ENCODE measurements around the gene PTCSC3.

PTCSC3 gene

GRCh38 chr14:36222337-36222736 lies 45.8 kb upstream of the PTCSC3 start:
- no peak for DNase-seq (ENCODE audit: low spot score)
- Histone ChIP-seq H3K27ac (ENCODE audit: poor library complexity, severe bottlenecking) (no peak overlapping the region), H3K9me3 (ENCODE audit: severe bottlenecking) (no peaks in the 10 kb centered on the region), H3K4me3 (ENCODE audit: severe bottlenecking) (no peak overlapping the region), H3K36me3 (ENCODE audit: low read depth) (no peaks in the 10 kb centered on the region), H3K4me1 (ENCODE audit: insufficient read depth, poor library complexity, severe bottlenecking) (no peaks in the 10 kb centered on the region), H3K27me3 (ENCODE audit: insufficient read depth, poor library complexity, severe bottlenecking) (peaks cover 26% of the 10 kb centered on the region)
- no peak for ATAC-seq (ENCODE audit: low read depth)
- TF ChIP-seq CTCF (IDR thresholded peaks at IDR 0.05; ENCODE audit: poor library complexity, severe bottlenecking): no peak

- H3K4me3 ChIP-seq (ENCODE audit: severe bottlenecking): no peak overlapping the region
- no peak for DNase-seq (ENCODE audit: low spot score)
- no peak for TF ChIP-seq CTCF (IDR thresholded peaks at IDR 0.05; ENCODE audit: poor library complexity, severe bottlenecking)
- no peak for ATAC-seq (ENCODE audit: low read depth)
- H3K36me3 ChIP-seq (ENCODE audit: low read depth): no peaks in the 10 kb centered on the region
- peaks cover 39% of the 10 kb centered on the region for H3K27me3 ChIP-seq (ENCODE audit: insufficient read depth, poor library complexity, severe bottlenecking)
- no peaks in the 10 kb centered on the region for H3K9me3 ChIP-seq (ENCODE audit: severe bottlenecking)
- no peak overlapping the region for H3K27ac ChIP-seq (ENCODE audit: poor library complexity, severe bottlenecking)
- no peaks in the 10 kb centered on the region for H3K4me1 ChIP-seq (ENCODE audit: insufficient read depth, poor library complexity, severe bottlenecking)
Observed at GRCh38 chr14:36221112-36221511, 44.6 kb upstream of the PTCSC3 start.

- ATAC-seq (ENCODE audit: low read depth): peak; percentile 52
Observed at GRCh38 chr14:36217732-36218131, 41.2 kb upstream of the PTCSC3 start.

GRCh38 chr14:36217027-36217426 lies 40.5 kb upstream of the PTCSC3 start:
- Histone ChIP-seq H3K4me1 (ENCODE audit: insufficient read depth, poor library complexity, severe bottlenecking) (no peaks in the 10 kb centered on the region), H3K9me3 (ENCODE audit: severe bottlenecking) (no peaks in the 10 kb centered on the region), H3K4me3 (ENCODE audit: severe bottlenecking) (no peak overlapping the region), H3K27me3 (ENCODE audit: insufficient read depth, poor library complexity, severe bottlenecking) (peaks cover 77% of the 10 kb centered on the region), H3K36me3 (ENCODE audit: low read depth) (no peaks in the 10 kb centered on the region), H3K27ac (ENCODE audit: poor library complexity, severe bottlenecking) (no peak overlapping the region)
- DNase-seq (ENCODE audit: low spot score) (no peak), ATAC-seq (ENCODE audit: low read depth) (no peak)
- TF ChIP-seq CTCF (IDR thresholded peaks at IDR 0.05; ENCODE audit: poor library complexity, severe bottlenecking): no peak

More at GRCh38 chr14:36217732-36218131, 41.2 kb upstream of the PTCSC3 start:
- no peaks in the 10 kb centered on the region for H3K9me3 ChIP-seq (ENCODE audit: severe bottlenecking)
- no peak for TF ChIP-seq CTCF (IDR thresholded peaks at IDR 0.05; ENCODE audit: poor library complexity, severe bottlenecking)
- H3K36me3 ChIP-seq (ENCODE audit: low read depth): no peaks in the 10 kb centered on the region
- peaks cover 70% of the 10 kb centered on the region for H3K27me3 ChIP-seq (ENCODE audit: insufficient read depth, poor library complexity, severe bottlenecking)
- H3K27ac ChIP-seq (ENCODE audit: poor library complexity, severe bottlenecking): no peak overlapping the region
- DNase-seq (ENCODE audit: low spot score): no peak
- H3K4me3 ChIP-seq (ENCODE audit: severe bottlenecking): no peak overlapping the region
- H3K4me1 ChIP-seq (ENCODE audit: insufficient read depth, poor library complexity, severe bottlenecking): no peaks in the 10 kb centered on the region

- peaks cover 69% of the 10 kb centered on the region for H3K27me3 ChIP-seq (ENCODE audit: insufficient read depth, poor library complexity, severe bottlenecking)
- no peaks in the 10 kb centered on the region for H3K9me3 ChIP-seq (ENCODE audit: severe bottlenecking)
- no peaks in the 10 kb centered on the region for H3K36me3 ChIP-seq (ENCODE audit: low read depth)
- no peak overlapping the region for H3K4me3 ChIP-seq (ENCODE audit: severe bottlenecking)
- H3K4me1 ChIP-seq (ENCODE audit: insufficient read depth, poor library complexity, severe bottlenecking): no peaks in the 10 kb centered on the region
- DNase-seq (ENCODE audit: low spot score): no peak
- no peak for TF ChIP-seq CTCF (IDR thresholded peaks at IDR 0.05; ENCODE audit: poor library complexity, severe bottlenecking)
- no peak for ATAC-seq (ENCODE audit: low read depth)
- no peak overlapping the region for H3K27ac ChIP-seq (ENCODE audit: poor library complexity, severe bottlenecking)
Observed at GRCh38 chr14:36215217-36215598, 38.7 kb upstream of the PTCSC3 start.

Measured in RWPE2 (cell line).